ENCODE results near the gene UBALD2. TPM values are rescaled to one million over a fixed set of nuclear protein-coding genes. Genes with fewer than 3 reads are reported as not detected.

Gene UBALD2
- total and polyA plus RNA-seq, 2 of the 13 experiments (the other 11 are each of a cell fraction or from before 2014, with no cell fraction given): 3.3 to 89.7 TPM

GRCh38 chr17:76266244-76266938 lies 1.2 kb downstream of the UBALD2 start (continued):
- TF ChIP-seq, protein P1, sequence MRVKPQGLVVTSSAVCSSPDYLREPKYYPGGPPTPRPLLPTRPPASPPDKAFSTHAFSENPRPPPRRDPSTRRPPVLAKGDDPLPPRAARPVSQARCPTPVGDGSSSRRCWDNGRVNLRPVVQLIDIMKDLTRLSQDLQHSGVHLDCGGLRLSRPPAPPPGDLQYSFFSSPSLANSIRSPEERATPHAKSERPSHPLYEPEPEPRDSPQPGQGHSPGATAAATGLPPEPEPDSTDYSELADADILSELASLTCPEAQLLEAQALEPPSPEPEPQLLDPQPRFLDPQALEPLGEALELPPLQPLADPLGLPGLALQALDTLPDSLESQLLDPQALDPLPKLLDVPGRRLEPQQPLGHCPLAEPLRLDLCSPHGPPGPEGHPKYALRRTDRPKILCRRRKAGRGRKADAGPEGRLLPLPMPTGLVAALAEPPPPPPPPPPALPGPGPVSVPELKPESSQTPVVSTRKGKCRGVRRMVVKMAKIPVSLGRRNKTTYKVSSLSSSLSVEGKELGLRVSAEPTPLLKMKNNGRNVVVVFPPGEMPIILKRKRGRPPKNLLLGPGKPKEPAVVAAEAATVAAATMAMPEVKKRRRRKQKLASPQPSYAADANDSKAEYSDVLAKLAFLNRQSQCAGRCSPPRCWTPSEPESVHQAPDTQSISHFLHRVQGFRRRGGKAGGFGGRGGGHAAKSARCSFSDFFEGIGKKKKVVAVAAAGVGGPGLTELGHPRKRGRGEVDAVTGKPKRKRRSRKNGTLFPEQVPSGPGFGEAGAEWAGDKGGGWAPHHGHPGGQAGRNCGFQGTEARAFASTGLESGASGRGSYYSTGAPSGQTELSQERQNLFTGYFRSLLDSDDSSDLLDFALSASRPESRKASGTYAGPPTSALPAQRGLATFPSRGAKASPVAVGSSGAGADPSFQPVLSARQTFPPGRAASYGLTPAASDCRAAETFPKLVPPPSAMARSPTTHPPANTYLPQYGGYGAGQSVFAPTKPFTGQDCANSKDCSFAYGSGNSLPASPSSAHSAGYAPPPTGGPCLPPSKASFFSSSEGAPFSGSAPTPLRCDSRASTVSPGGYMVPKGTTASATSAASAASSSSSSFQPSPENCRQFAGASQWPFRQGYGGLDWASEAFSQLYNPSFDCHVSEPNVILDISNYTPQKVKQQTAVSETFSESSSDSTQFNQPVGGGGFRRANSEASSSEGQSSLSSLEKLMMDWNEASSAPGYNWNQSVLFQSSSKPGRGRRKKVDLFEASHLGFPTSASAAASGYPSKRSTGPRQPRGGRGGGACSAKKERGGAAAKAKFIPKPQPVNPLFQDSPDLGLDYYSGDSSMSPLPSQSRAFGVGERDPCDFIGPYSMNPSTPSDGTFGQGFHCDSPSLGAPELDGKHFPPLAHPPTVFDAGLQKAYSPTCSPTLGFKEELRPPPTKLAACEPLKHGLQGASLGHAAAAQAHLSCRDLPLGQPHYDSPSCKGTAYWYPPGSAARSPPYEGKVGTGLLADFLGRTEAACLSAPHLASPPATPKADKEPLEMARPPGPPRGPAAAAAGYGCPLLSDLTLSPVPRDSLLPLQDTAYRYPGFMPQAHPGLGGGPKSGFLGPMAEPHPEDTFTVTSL (CRISPR knock-in tag; IDR thresholded peaks at IDR 0.05; ENCODE audit: borderline replicate concordance): no peak
- no peak for TF ChIP-seq ZNF276 (CRISPR knock-in tag; IDR thresholded peaks at IDR 0.05; ENCODE audit: low read depth)
- TF ChIP-seq ELF3 (CRISPR knock-in tag; IDR thresholded peaks at IDR 0.05): no peak
- TF ChIP-seq, protein P2, sequence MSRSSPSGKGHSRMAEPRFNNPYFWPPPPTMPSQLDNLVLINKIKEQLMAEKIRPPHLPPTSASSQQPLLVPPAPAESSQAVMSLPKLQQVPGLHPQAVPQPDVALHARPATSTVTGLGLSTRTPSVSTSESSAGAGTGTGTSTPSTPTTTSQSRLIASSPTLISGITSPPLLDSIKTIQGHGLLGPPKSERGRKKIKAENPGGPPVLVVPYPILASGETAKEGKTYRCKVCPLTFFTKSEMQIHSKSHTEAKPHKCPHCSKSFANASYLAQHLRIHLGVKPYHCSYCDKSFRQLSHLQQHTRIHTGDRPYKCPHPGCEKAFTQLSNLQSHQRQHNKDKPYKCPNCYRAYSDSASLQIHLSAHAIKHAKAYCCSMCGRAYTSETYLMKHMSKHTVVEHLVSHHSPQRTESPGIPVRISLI (CRISPR knock-in tag; IDR thresholded peaks at IDR 0.05; ENCODE audit: borderline replicate concordance): 0 out of 2 replicates have a peak, but pooled peaks have one; percentile 9
- TF ChIP-seq MED13 (CRISPR knock-in tag; IDR thresholded peaks at IDR 0.05): no peak
- peak; percentile 28; the same call in 1 of the 2 replicates for TF ChIP-seq ZSCAN21 (CRISPR knock-in tag; IDR thresholded peaks at IDR 0.05; ENCODE audit: borderline replicate concordance)
- TF ChIP-seq, protein P3, sequence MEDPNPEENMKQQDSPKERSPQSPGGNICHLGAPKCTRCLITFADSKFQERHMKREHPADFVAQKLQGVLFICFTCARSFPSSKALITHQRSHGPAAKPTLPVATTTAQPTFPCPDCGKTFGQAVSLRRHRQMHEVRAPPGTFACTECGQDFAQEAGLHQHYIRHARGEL (CRISPR knock-in tag; IDR thresholded peaks at IDR 0.05): no peak
- no peak for TF ChIP-seq ZNF781 (CRISPR knock-in tag; IDR thresholded peaks at IDR 0.05; ENCODE audit: borderline replicate concordance, not compliant biosample characterization)
- TF ChIP-seq ZNF768 (CRISPR knock-in tag; IDR thresholded peaks at IDR 0.05): no peak
- no peak for TF ChIP-seq SRSF4 (IDR thresholded peaks at IDR 0.05; ENCODE audit: low read depth, low read length, poor library complexity, severe bottlenecking)

All from HepG2 (cell line).